ENCODE measurements around the gene TRAPPC2L.

DNA sequence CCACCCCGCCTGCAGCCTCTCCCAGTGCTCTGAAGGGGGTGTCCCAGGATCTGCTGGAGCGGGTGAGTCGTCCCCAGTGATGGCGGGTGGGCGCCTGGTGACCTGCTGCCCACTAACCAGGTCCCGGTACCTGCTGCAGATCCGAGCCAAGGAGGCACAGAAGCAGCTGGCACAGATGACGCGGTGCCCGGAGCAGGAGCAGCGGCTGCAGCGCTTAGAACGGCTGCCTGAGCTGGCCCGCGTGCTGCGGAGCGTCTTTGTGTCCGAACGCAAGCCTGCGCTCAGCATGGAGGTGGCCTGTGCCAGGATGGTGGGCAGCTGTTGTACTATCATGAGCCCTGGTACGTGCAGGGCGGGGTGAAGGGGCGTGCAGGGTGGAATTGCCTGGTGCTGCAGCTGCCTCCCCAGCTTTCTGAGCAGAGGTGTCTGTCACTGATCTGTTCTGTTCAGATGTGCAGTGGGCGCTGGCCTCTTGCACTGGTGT, 49.7 kb upstream of the TRAPPC2L start:
- no peak for TF ChIP-seq POLR2A (IDR thresholded peaks at IDR 0.05)
- TF ChIP-seq, protein P1, sequence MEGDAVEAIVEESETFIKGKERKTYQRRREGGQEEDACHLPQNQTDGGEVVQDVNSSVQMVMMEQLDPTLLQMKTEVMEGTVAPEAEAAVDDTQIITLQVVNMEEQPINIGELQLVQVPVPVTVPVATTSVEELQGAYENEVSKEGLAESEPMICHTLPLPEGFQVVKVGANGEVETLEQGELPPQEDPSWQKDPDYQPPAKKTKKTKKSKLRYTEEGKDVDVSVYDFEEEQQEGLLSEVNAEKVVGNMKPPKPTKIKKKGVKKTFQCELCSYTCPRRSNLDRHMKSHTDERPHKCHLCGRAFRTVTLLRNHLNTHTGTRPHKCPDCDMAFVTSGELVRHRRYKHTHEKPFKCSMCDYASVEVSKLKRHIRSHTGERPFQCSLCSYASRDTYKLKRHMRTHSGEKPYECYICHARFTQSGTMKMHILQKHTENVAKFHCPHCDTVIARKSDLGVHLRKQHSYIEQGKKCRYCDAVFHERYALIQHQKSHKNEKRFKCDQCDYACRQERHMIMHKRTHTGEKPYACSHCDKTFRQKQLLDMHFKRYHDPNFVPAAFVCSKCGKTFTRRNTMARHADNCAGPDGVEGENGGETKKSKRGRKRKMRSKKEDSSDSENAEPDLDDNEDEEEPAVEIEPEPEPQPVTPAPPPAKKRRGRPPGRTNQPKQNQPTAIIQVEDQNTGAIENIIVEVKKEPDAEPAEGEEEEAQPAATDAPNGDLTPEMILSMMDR (IDR thresholded peaks at IDR 0.05), result no peak

Data from heart left ventricle (tissue), 13 donors.